ENCODE results near the gene FOXRED2.

The FOXRED2 gene

DNA sequence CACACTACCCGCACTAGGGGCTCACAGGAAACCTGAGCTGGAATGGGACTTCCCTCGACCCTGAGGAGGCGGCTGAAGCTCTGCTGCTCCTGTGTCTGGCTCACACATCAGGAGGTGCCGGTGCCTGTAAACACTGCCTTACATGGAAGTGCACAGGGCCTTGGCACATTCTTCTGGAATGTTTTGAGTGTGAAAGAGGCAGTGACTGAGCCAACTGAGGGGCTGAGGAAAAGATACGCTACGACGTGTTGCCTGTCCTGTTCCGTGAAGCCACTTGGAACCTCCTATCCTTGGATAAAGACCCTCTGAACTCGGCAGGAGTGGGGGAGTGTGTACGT lies 35.9 kb downstream of the FOXRED2 start:
- DNase-seq (ENCODE audit: low read depth): peak; percentile 24
- TF ChIP-seq, protein P1, sequence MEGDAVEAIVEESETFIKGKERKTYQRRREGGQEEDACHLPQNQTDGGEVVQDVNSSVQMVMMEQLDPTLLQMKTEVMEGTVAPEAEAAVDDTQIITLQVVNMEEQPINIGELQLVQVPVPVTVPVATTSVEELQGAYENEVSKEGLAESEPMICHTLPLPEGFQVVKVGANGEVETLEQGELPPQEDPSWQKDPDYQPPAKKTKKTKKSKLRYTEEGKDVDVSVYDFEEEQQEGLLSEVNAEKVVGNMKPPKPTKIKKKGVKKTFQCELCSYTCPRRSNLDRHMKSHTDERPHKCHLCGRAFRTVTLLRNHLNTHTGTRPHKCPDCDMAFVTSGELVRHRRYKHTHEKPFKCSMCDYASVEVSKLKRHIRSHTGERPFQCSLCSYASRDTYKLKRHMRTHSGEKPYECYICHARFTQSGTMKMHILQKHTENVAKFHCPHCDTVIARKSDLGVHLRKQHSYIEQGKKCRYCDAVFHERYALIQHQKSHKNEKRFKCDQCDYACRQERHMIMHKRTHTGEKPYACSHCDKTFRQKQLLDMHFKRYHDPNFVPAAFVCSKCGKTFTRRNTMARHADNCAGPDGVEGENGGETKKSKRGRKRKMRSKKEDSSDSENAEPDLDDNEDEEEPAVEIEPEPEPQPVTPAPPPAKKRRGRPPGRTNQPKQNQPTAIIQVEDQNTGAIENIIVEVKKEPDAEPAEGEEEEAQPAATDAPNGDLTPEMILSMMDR (conservative IDR thresholded peaks at IDR 0.05; ENCODE audit: control insufficient read depth, insufficient read depth, low read depth, low read length): no peak
- H3K4me3 ChIP-seq (ENCODE audit: control insufficient read depth, low read depth, low read length): no peak overlapping the region

DNA sequence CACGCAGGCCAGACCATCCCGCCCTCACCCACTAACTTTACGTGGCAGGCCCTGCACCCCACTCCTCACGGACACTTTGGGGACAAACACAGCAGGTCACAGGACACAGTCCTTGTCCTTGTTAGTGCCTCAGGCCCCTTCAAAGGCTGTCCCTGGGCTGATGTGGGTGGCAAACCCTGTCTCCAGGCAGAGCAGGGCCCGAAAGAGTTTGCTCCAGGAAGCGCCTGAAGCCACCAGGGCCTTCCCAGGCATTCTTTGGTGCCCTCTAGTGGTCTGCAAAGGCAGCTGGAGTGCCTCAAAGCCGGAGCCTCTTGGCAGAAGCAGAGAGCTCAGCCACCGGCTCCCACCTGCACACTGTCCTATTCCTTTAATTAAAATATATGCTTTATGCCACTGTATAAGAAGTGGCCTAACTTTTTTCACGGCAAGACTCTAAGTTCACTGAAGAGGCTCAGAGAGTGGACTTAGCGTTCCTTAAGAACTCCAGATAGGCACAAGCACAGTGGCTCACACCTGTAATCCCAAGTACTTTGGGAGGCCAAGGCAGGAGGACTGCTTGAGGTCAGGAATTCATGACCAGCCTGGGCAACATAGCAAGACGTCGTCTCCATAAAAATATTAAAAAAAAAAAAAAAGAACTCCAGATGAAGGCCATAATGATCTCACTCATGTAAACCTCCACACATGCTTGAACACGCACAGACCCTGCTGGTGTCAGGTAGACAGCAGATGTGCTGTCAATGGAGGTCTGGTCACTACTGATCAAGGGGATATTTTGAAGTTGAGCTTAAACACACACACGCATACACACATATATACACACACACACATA lies 36.5 kb downstream of the FOXRED2 start:
- H3K4me3 ChIP-seq (ENCODE audit: control insufficient read depth, low read depth, low read length): no peak overlapping the region
- TF ChIP-seq, protein P1 (conservative IDR thresholded peaks at IDR 0.05; ENCODE audit: control insufficient read depth, insufficient read depth, low read depth, low read length): peak; percentile 99
- DNase-seq (ENCODE audit: low read depth): peak; percentile 87

DNA sequence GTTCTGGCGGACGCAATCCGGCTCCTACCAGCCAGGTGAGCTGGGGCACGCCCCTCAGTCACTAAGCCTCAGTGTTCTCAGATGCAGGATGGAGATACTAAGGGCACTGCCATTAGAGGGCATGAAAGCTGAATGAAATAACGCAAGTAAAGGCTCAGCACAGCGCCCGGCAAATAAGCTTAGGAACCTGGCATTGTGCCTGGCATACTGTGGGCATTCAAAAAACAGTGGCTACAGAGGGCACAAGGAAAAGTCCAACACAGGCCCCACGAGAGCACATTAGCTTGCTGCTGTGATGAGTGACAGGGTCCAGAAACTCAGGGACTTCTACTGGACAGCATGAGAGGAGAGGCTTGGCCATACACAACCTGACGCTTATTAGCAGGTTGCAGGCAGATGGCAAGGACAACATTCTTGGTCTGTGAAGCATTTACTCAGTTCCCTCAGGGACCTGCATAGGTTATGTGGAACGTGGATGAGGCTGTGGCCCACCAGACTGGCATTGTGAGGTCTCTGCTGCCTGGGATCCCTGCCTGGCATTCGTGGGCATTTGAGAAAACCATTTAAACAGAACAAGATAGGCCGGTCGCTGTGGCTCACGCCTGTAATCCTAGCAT lies 37.6 kb downstream of the FOXRED2 start:
- TF ChIP-seq, protein P1 (conservative IDR thresholded peaks at IDR 0.05; ENCODE audit: control insufficient read depth, insufficient read depth, low read depth, low read length): no peak
- DNase-seq (ENCODE audit: low read depth): no peak
- no peak overlapping the region for H3K4me3 ChIP-seq (ENCODE audit: control insufficient read depth, low read depth, low read length)

DNA sequence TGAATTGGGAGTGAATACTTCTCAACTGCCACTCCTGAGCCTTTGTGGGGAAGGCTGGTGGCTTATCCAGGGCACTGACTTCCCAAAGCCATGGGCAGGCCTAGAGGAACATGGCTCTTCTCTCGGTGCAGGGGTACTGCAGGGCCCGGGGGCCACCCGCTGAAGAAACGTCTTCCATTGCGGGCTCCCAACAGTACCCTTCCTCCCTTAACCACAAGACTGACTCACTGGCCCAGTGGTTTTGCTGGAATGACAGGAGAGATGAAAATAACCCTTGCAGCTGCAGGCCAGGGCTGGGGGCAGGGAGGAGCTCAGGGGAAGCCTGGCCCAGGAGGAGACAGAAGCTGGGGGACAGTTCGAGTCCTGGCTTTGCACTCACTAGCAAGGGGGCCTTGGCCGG lies 38.9 kb downstream of the FOXRED2 start:
- TF ChIP-seq, protein P1 (conservative IDR thresholded peaks at IDR 0.05; ENCODE audit: control insufficient read depth, insufficient read depth, low read depth, low read length): no peak

DNA sequence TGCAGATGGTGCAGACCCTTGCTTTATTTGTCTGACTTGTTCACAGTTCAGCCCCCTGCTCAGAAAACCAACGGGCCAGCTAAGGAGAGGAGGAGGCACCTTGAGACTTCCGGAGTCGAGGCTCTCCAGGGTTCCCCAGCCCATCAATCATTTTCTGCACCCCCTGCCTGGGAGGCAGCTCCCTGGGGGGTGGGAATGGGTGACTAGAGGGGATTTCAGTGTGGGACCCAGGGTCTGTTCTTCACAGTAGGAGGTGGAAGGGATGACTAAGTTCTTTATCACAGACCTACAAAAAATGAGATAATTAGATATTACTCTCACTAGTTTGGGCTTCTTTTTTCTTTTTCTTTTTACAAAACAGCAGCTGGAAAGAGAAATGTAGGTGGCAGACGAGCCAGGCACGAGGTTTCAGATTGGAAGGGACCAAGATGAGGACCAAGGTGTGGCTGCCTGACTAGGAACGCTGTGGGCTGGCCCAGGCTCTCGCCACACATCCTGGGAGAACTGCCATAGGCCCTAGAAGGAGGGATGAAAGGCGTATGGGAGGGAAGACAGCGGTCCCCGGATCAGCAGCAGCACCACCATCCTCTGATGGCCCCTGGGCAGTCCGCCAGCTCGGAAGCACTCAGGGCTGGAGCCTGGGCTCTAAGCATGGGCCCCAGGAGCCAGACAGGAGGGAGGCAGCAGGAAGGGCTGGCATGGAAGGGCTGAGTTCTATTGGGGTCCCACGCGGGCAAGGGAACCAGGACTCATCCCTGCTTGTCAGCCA lies 39.6 kb downstream of the FOXRED2 start:
- TF ChIP-seq, protein P1 (conservative IDR thresholded peaks at IDR 0.05; ENCODE audit: control insufficient read depth, insufficient read depth, low read depth, low read length): no peak
- no peak overlapping the region for H3K4me3 ChIP-seq (ENCODE audit: control insufficient read depth, low read depth, low read length)
- DNase-seq (ENCODE audit: low read depth): peak; percentile 78

More for the DNA sequence above, 38.9 kb downstream of the FOXRED2 start:
- DNase-seq (ENCODE audit: low read depth): peak; percentile 94
- H3K4me3 ChIP-seq (ENCODE audit: control insufficient read depth, low read depth, low read length): no peak overlapping the region

DNA sequence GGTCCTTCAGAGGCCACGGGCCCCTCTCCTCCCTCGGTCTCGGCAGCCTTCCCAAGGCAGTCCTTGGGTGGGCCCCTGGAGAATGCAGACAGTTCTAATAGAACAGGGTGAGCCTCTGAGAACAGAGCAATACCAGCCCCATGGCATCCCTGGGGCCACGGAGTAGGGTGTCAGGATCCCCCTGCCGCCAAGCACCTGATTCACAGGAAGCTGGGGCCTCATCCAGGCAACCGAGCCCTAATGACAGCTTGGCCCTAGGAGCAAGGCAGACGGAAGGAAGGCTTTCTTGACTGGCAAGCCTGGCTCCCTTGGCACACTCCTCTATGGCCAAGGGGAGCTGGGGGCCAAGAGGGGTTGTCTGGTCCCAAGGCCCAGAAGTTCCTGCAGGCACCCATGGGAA lies 40.6 kb downstream of the FOXRED2 start:
- DNase-seq (ENCODE audit: low read depth): no peak
- TF ChIP-seq, protein P1 (conservative IDR thresholded peaks at IDR 0.05; ENCODE audit: control insufficient read depth, insufficient read depth, low read depth, low read length): no peak
- no peak overlapping the region for H3K4me3 ChIP-seq (ENCODE audit: control insufficient read depth, low read depth, low read length)

All from fibroblast of mammary gland (primary cell).